ENCODE data around the gene LRRC4C.

DNA sequence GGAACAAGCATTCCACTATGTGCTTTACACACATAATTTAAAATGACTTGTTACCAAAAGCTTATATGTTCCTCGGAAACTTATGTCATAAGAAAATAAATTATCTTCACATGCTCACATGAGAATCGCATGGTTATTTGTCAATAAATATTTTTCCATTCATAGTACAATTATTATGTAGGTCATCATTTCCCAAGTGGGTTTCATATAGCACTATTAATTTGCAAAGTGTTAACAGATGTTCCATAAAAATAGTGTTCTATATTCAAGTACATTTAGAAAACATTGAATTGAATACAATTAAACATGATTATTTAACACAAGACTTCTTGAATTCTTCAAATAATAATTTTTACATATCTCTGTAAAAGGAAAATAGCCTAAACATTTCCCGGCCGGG is 23.9 kb downstream of the LRRC4C start:
- TF ChIP-seq, protein P1, sequence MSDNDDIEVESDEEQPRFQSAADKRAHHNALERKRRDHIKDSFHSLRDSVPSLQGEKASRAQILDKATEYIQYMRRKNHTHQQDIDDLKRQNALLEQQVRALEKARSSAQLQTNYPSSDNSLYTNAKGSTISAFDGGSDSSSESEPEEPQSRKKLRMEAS (IDR thresholded peaks at IDR 0.05), result no peak
- TF ChIP-seq, protein P2, sequence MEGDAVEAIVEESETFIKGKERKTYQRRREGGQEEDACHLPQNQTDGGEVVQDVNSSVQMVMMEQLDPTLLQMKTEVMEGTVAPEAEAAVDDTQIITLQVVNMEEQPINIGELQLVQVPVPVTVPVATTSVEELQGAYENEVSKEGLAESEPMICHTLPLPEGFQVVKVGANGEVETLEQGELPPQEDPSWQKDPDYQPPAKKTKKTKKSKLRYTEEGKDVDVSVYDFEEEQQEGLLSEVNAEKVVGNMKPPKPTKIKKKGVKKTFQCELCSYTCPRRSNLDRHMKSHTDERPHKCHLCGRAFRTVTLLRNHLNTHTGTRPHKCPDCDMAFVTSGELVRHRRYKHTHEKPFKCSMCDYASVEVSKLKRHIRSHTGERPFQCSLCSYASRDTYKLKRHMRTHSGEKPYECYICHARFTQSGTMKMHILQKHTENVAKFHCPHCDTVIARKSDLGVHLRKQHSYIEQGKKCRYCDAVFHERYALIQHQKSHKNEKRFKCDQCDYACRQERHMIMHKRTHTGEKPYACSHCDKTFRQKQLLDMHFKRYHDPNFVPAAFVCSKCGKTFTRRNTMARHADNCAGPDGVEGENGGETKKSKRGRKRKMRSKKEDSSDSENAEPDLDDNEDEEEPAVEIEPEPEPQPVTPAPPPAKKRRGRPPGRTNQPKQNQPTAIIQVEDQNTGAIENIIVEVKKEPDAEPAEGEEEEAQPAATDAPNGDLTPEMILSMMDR (IDR thresholded peaks at IDR 0.05; ENCODE audit: low read depth, low read length, missing input control), result no peak
- TF ChIP-seq YY1 (IDR thresholded peaks at IDR 0.05), result no peak
- TF ChIP-seq JUND (IDR thresholded peaks at IDR 0.05), result no peak
- no peak for TF ChIP-seq RAD21 (IDR thresholded peaks at IDR 0.05)
- no peak for TF ChIP-seq TAF1 (conservative IDR thresholded peaks at IDR 0.05)
- TF ChIP-seq GABPA (IDR thresholded peaks at IDR 0.05 in 1 of 2, conservative IDR thresholded peaks at IDR 0.05 in 1 of 2), result no peak
- no peak for TF ChIP-seq EGR1 (IDR thresholded peaks at IDR 0.05; ENCODE audit: low read depth in 2 of 2)
- TF ChIP-seq, protein P3, sequence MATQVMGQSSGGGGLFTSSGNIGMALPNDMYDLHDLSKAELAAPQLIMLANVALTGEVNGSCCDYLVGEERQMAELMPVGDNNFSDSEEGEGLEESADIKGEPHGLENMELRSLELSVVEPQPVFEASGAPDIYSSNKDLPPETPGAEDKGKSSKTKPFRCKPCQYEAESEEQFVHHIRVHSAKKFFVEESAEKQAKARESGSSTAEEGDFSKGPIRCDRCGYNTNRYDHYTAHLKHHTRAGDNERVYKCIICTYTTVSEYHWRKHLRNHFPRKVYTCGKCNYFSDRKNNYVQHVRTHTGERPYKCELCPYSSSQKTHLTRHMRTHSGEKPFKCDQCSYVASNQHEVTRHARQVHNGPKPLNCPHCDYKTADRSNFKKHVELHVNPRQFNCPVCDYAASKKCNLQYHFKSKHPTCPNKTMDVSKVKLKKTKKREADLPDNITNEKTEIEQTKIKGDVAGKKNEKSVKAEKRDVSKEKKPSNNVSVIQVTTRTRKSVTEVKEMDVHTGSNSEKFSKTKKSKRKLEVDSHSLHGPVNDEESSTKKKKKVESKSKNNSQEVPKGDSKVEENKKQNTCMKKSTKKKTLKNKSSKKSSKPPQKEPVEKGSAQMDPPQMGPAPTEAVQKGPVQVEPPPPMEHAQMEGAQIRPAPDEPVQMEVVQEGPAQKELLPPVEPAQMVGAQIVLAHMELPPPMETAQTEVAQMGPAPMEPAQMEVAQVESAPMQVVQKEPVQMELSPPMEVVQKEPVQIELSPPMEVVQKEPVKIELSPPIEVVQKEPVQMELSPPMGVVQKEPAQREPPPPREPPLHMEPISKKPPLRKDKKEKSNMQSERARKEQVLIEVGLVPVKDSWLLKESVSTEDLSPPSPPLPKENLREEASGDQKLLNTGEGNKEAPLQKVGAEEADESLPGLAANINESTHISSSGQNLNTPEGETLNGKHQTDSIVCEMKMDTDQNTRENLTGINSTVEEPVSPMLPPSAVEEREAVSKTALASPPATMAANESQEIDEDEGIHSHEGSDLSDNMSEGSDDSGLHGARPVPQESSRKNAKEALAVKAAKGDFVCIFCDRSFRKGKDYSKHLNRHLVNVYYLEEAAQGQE (IDR thresholded peaks at IDR 0.05), result no peak
- no peak for TF ChIP-seq SP1 (IDR thresholded peaks at IDR 0.05)
- TF ChIP-seq, protein P4, sequence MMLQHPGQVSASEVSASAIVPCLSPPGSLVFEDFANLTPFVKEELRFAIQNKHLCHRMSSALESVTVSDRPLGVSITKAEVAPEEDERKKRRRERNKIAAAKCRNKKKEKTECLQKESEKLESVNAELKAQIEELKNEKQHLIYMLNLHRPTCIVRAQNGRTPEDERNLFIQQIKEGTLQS (IDR thresholded peaks at IDR 0.05), result no peak

Measured in liver (tissue), 3 donors.